CD4-positive, alpha-beta T cell treated with Interleukin-4 for 1 hour (primary cell): ENCODE measurements around the gene PCMT1.
"Not testable (repeated sequence)": the region's sequence is repeated elsewhere in the genome, so short reads cannot be mapped to it uniquely, and the experiment has no call there.

Experiments
- DNase-seq, 2 donors: peaks; one replicate each; pipeline ENCODE4 v3.0.0-alpha.2; 2020 to 2022

Gene PCMT1

DNA sequence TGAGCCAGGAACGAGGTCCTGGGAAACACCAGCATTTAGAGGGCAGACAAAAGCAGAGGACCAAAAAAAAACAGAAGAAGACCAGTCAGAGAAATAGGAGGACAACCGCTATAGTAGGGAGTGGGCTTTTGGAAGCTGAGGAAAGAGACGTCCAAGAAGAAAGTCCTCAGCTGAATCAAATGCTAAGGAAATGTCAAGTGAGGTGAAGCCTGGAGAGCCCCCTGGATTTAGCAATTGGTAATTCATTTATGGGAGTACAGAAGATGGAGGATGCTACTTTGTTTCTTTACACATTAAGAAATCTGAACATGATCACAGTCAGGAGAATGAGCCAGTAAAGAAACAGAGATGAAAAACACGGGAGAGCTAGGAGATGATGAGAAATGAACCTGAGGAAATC lies 73.5 kb downstream of the PCMT1 start:
- DNase-seq, result peak in 1 of 2 donors; percentile 4

DNA sequence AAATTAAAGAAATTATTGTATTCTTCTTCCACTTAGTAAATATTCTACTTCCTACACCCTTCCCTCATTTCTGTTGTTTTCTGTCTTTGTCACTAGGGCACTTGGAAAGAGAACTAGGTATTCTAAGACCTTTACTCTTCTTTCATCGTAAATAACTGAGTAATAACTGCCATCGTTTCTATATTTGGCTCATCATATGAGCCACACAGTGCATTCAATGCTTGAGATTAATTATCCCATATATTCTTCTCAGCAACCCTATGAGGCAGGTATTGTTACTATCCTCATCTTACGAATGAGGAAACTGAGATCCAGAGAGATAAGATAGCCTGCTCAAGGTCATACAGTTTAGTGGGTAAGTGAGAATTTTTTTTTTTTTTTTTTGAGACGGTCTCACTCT lies 75.8 kb downstream of the PCMT1 start:
- DNase-seq, result no peak

- DNase-seq, result no peak
Measured at GRCh38 chr6:149830731-149831307, 81.3 kb downstream of the PCMT1 start.

DNA sequence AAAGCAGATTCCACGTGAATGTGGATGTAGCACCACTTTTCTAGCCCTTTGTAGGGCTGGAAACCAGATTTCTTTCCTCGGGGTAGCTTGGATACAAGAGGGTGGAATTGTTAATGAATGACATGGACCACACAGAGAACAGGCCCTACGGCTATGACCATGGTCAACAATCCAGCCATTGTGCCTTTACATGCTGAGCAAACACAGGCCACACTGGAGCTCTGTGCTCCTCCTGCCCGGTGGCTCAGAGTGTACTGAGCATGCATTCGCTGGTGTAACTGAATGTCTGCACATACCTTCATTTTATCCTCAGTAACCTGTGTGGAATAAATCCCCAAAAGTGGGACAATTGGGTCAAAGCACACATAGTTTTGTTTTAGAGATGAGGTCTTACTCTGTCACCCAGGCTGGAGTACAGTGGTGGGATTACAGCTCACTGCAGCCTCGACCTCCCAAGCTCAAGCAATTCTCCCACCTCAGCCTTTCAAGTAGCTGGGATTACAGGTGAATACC lies 81.8 kb downstream of the PCMT1 start:
- no peak for DNase-seq

DNA sequence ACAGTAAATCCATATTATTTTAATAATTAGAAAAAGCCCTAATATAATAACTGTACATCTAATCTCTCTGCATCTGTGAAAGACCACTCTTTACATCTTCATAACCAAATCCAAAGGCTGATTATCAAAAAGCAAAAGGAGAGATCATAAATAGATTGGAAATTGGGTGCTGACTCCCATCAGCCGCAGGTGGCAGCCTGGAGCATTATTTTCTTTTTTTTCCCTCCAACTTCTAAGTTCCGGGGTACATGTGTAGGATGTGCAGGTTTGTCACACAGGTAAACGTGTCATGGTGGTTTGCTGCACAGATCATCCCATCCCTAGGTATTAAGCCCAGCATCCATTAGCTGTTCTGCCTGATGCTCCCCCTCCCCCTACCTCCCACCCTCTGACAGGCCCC lies 84.1 kb downstream of the PCMT1 start:
- DNase-seq, result no peak

- DNase-seq, result peak; percentile 70 to 81
Measured at GRCh38 chr6:149834513-149835481, 85.3 kb downstream of the PCMT1 start.

- DNase-seq, result peak; percentile 22 to 39
Measured at GRCh38 chr6:149840345-149841075, 91.0 kb downstream of the PCMT1 start.

DNA sequence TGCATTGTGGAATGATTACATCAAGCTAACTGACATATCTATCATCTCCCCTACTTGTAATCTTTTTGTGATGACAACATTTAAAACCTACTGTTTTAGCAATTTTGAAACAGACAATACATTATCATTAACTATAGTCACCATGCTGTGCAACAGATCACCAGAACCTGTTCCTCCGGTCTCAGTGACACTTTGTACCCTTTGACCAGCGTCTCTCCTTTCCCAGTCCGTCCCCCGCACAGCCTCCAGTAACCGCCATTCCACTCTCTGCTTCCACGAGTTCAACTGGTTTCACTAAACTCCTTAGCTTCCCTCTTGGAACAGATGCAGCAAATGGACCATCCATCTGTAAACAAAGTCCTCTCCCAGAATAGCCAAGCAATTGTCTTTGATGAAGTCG lies 92.8 kb downstream of the PCMT1 start:
- DNase-seq, result no peak

GRCh38 chr6:149843051-149843633 lies 93.6 kb downstream of the PCMT1 start:
- no peak for DNase-seq

- not testable (repeated sequence) for DNase-seq
Measured at GRCh38 chr6:149844036-149844435, 94.5 kb downstream of the PCMT1 start.

DNA sequence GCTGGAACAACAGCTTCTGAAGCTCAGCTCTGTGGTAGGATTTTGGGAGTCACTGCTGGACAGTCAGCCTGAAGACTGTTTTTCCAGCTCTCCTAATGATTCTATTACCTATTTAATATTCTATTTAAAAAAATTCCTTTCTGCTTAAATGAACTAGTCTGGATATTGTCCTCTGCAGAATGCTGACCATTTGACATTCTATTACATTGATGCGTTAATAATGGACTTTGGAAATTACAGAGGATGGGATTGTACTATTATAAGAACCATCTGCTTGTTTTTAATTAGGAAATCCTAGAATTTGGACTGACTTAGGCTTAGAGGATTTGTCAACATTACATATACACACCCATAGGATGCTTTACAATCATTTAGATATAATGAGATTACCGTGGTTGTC lies 94.9 kb downstream of the PCMT1 start:
- DNase-seq, result no peak

GRCh38 chr6:149845549-149845948 lies 96.0 kb downstream of the PCMT1 start:
- DNase-seq, result no peak

DNA sequence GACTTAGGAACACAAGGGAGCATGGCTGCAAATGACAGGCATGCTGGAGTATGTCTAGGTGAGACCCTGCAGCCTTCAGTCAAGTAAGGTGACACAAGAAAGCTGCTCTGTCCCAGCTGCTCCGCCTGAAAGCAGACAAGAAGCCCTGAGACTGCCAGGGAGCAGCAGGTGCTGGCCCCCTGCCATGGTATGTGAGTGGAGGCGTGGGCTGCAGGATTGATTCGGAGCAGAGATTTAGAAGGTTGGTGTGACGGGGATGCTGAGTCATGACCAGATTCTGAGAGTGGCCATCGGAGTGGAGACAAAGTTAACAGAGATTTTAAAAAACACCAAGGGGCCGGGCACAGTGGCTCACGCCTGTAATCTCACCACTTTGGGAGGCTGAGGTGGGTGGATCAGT lies 96.8 kb downstream of the PCMT1 start:
- DNase-seq, result no peak

DNA sequence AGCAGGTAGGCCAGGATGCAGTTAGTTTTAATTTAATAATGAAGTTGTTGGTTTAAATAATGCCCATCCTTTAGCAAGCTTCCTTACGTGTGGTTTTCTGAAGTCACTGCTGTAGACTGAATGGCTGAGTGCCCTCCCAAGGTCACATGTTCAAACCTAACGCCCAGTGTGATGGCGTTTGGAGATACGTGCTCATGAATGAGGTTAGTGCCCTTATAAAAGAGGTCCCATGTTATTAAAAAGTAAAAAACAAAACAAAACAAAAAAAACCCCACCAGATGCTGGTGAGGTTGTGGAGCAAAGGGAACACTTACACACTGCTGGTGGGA lies 98.4 kb downstream of the PCMT1 start:
- DNase-seq, result no peak

DNA sequence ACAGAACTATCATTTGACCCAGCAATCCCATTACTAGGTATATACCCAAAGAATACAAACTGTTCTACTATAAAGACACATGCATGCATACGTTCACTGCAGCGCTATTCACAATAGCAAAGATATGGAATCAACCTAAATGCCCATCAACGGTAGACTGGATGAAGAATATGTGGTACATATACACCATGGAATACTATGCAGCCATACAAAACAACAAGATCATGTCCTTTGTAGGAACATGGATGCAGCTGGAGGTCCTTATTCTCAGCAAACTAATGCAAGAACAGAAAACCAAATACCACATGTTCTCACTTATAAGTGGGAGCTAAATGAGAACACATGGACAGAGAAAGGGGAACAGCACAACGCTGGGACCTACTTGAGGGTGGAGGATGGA lies 98.8 kb downstream of the PCMT1 start:
- DNase-seq, result not testable (repeated sequence)

DNA sequence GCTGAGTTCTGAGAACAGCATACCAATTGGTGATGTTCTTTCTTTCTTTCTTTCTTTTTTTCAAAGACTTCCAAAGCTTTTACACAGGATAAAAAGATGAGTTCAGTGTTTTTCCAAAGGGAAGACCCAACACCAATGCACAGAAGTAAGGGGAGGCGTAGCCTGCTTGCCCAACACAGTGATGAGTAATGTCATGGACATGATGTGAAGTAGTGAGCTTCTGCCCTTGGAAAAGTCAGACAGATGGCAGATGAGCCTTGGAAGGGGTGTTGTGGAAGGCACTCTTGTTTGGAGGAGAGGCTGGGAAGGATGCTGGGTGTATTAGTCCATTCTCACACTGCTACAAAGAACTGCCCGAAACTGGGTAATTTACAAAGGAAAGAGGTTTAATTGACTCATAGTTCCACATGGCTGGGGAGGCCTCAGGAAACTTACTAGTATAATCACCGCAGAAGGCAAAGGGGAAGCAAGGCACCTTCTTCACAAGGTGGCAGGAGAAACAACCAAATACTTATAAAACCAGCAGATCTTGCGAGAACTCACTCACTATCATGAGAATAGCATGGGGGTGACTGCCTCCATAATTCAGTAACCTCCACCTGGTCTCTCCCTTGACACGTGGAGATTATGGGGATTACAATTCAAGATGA lies 102.0 kb downstream of the PCMT1 start:
- no peak for DNase-seq

- DNase-seq, result no peak
Measured at GRCh38 chr6:149852180-149852579, 102.6 kb downstream of the PCMT1 start.

DNA sequence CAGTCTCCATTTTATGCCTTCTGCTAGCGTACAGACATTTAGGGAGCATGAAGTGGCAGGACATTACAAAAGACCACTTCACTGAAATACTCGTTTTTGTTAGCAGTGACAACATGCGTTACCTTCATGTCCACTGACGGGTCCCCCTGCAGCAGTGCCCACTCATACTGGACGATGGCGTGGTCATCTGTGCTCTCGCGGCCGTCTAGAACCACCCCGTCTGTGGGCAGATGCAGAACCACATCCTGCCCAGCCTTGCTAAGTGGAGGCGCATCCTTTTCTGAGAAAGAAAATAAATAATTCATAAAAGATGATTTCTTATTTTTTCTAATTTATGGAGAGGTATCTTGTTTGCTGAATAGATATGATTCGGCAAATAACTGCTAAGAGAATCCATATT lies 103.3 kb downstream of the PCMT1 start:
- no peak for DNase-seq

- not testable (repeated sequence) for DNase-seq
Measured at GRCh38 chr6:149854017-149854416, 104.5 kb downstream of the PCMT1 start.

- no peak for DNase-seq
Measured at GRCh38 chr6:149854532-149854931, 105.0 kb downstream of the PCMT1 start.

DNA sequence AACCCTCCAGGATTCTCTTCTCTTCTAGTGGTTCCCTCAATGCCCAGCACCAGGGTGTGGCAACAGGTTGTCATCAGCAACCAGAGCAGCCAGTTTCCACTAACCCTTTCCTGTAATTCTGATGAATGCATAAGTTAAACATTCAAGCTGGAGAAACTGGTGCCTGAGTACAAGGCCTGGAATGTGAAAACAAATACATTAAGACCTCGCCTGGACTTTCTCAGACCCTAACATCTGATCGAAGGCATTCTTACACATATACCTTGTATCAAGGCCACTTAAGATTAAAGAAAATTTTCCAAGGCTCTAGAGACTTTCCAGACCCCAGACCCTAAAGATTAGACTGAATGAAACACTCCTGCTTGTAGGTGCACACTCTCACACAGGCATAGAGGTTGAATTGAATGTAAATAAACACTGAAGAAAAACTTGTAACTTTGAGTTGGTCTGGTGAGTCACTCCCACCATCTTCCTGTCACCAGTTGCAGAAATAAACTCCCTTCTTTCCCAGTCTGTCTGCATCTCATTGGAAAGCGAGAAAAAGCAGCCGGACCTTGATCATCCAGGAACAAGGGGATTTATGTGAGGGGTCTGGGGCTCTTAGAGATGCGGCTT lies 105.6 kb downstream of the PCMT1 start:
- DNase-seq, result no peak

DNA sequence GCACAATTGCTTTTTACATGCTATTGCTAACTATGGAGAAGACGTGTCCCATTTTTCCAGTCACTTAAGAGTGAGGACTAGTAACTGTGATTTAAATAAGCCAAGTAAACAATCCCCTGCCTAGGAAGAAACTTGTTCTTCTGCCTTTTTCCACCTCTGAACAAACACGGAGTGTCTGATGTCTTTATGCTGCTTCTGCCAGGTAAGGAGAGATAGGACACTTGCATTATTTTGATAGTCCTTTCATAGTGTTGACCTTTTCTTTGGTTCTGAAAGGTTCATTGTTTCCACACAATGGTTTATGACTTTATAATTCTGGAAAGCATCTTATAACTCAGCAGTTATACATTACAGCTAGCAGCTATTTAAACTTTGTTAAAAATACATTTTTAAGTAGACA lies 106.2 kb downstream of the PCMT1 start:
- no peak for DNase-seq
